Measurements from ENCODE around the gene SPOCK2.

DNA sequence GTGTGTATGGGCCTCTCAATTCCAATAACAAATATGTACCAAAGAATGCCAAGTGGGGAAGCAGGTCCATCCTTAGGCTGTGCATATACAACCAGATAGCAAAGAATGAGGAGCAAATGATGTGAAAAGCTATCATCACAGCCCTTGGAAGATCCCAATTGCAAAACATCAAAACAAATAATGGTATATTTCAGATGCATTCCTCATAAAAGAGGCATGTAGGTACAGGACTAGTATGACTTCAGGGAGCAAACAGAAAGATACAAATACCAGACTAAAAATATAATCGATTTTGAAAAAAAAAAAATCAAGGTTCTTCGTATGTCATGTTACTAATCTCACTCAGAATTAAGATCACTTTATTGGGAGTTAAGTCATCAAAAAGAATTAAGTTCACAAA is 18.5 kb upstream of the SPOCK2 start:
- TF ChIP-seq, protein P1, sequence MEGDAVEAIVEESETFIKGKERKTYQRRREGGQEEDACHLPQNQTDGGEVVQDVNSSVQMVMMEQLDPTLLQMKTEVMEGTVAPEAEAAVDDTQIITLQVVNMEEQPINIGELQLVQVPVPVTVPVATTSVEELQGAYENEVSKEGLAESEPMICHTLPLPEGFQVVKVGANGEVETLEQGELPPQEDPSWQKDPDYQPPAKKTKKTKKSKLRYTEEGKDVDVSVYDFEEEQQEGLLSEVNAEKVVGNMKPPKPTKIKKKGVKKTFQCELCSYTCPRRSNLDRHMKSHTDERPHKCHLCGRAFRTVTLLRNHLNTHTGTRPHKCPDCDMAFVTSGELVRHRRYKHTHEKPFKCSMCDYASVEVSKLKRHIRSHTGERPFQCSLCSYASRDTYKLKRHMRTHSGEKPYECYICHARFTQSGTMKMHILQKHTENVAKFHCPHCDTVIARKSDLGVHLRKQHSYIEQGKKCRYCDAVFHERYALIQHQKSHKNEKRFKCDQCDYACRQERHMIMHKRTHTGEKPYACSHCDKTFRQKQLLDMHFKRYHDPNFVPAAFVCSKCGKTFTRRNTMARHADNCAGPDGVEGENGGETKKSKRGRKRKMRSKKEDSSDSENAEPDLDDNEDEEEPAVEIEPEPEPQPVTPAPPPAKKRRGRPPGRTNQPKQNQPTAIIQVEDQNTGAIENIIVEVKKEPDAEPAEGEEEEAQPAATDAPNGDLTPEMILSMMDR (conservative IDR thresholded peaks at IDR 0.05; ENCODE audit: low read depth, low read length): no peak
- no peak for TF ChIP-seq EZH2 (IDR thresholded peaks at IDR 0.05; ENCODE audit: low read length, unreplicated experiment)
